Measurements from ENCODE around the gene CARNS1. TPM values are rescaled to one million over a fixed set of nuclear protein-coding genes. Genes with fewer than 3 reads are reported as not detected.

Gene CARNS1
- total and polyA plus RNA-seq, 2 of the 8 experiments (the other 6 are each of a cell fraction or from before 2014, with no cell fraction given) = 0.82 to 1.1 TPM

DNA sequence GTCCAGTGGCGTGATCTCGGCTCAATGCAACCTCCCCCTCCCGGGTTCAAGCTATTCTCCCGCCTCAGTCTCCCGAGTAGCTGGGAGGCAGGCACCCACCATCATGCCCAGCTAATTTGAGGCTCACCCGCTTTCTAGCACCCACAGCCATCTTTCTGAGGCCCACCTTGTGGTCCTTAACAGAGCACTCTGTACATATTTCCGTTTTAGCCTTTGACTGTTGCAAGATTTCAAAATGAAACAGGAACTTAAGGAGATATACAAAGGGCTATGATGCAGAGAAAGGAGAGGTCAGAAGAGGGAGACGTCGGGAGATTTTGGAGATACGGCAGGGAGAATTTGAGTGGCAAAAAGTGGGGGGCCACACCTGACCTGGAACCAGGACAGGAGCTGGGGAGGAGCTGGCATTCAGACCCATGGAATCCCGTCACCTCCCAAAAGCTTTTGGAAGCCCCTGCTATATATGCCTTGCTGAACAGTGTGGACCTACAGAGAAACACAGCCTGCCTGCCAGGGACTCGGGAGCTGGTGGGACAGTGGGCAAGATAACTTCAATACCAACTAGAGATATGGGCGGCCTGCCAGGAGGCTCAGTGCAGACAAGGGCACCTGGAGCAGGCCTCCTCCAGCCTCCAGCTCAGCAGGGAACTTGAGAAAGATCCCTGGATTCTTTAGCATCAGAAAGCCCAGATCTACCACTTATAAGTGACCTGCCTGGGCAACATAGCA is 34.1 kb upstream of the CARNS1 start:
- Histone ChIP-seq H3K23ac (ENCODE audit: insufficient read length) (no peak overlapping the region), H3K27me3 (replicated peaks in 1 of 4; ENCODE audit: control insufficient read depth in 3 of 4, extremely low read depth in 1 of 4, insufficient read depth in 3 of 4, low read length in 3 of 4) (peaks cover 5 to 27% (median 21%) of the 10 kb centered on the region in 4 experiments), H2BK5ac (ENCODE audit: low read depth, low read length) (no peak overlapping the region), H3K18ac (ENCODE audit: extremely low read depth, low read length) (no peak overlapping the region), H3K9me3 (ENCODE audit: insufficient read depth in 2 of 2, low read depth in 1 of 2, low read length in 1 of 2) (no peaks in the 10 kb centered on the region), H2AK5ac (ENCODE audit: low read depth, low read length) (no peak overlapping the region), H2BK120ac (replicated peaks; ENCODE audit: low read depth, low read length) (no peak overlapping the region), H3K79me1 (ENCODE audit: low read depth, low read length) (no peaks in the 10 kb centered on the region), H3K4me3 (ENCODE audit: extremely low read depth in 1 of 4, insufficient read depth in 2 of 4, low read depth in 3 of 4, low read length in 4 of 4) (no peak overlapping the region), H3K27ac (ENCODE audit: low read depth, low read length) (no peak overlapping the region), H4K91ac (replicated peaks; ENCODE audit: insufficient read length, low read length) (no peak overlapping the region), H2BK15ac (ENCODE audit: low read length) (0 out of 2 replicates have a peak overlapping the region, but pooled peaks have one; percentile 16), H3K23me2 (ENCODE audit: low read depth, low read length) (no peaks in the 10 kb centered on the region), H4K8ac (ENCODE audit: extremely low read depth, insufficient read depth, low read length) (no peak overlapping the region), H4K5ac (ENCODE audit: insufficient read length, low read depth, low read length) (no peak overlapping the region), H3K9ac (replicated peaks in 1 of 4; ENCODE audit: extremely low read depth in 1 of 4, low read depth in 3 of 4, low read length in 3 of 4) (no peak overlapping the region), H3K36me3 (ENCODE audit: control insufficient read depth in 2 of 4, insufficient read depth in 4 of 4, low read length in 3 of 4) (no peaks in the 10 kb centered on the region), H3K4ac (replicated peaks; ENCODE audit: insufficient read length, low read depth, low read length) (no peak overlapping the region), H2AFZ (ENCODE audit: low read length) (no peak overlapping the region), H3K4me2 (ENCODE audit: insufficient read depth in 1 of 2, low read depth in 2 of 2, low read length in 2 of 2) (no peak overlapping the region), H3K56ac (replicated peaks; ENCODE audit: insufficient read length, low read depth, low read length) (no peak overlapping the region), H2BK20ac (ENCODE audit: low read length) (no peak overlapping the region; the same call in 1 of the 2 replicates), H4K20me1 (replicated peaks in 1 of 2; ENCODE audit: control insufficient read depth in 1 of 2, insufficient read depth in 2 of 2, low read length in 2 of 2) (peaks cover 2% of the 10 kb centered on the region in 2 experiments), H3K14ac (ENCODE audit: insufficient read length) (no peak overlapping the region), H2BK12ac (ENCODE audit: low read depth, low read length) (no peak overlapping the region), H3K4me1 (replicated peaks in 1 of 4; ENCODE audit: control insufficient read depth in 3 of 4, insufficient read depth in 4 of 4, low read length in 3 of 4) (peaks cover 0 to 15% (median 7%) of the 10 kb centered on the region in 4 experiments; a peak in 5 of 7 replicates), H3K79me2 (ENCODE audit: control insufficient read depth in 1 of 2, insufficient read depth in 2 of 2, low read length in 2 of 2) (no peaks in the 10 kb centered on the region)
- TF ChIP-seq KDM4A (IDR thresholded peaks at IDR 0.05; ENCODE audit: low read depth, low read length, severe bottlenecking) = no peak
- TF ChIP-seq RFX5 (IDR thresholded peaks at IDR 0.05; ENCODE audit: borderline replicate concordance, low read depth, low read length) = no peak
- TF ChIP-seq TEAD4 (IDR thresholded peaks at IDR 0.05; ENCODE audit: low read depth, low read length) = no peak
- no peak for TF ChIP-seq SP4 (IDR thresholded peaks at IDR 0.05; ENCODE audit: low read length)
- no peak for TF ChIP-seq CREB1 (IDR thresholded peaks at IDR 0.05)
- TF ChIP-seq YY1 (IDR thresholded peaks at IDR 0.05; ENCODE audit: low read depth, low read length) = no peak
- no peak for TF ChIP-seq TAF1 (IDR thresholded peaks at IDR 0.05; ENCODE audit: low read depth, low read length)
- TF ChIP-seq TAF7 (optimal IDR thresholded peaks at IDR 0.05; ENCODE audit: borderline replicate concordance, low read depth, low read length) = no peak
- ChIA-PET CTCF (ENCODE audit: partially characterized antibody) (interaction anchor here (0.6 to 34.8 kb wide), 40 partner anchors 10 to 319 kb away, joined by 3 to 1305 read pairs (median 4); partner anchors contain the start of genes CABP4, CLCF1, POLD4 and PPP1CA), POLR2A (ENCODE audit: partially characterized antibody) (interaction anchor here (0.6 to 3.1 kb wide), 9 partner anchors 8 to 35 kb away, joined by 3 to 6 read pairs (median 3); partner anchors contain the start of genes CLCF1, POLD4 and RAD9A)
- 81 to 100% methylated on average over 2 to 13 of the region's 13 CpGs for WGBS, 2 experiments (ENCODE audit: extremely low coverage in 1 of 2, insufficient coverage in 1 of 2, insufficient read length in 1 of 2, insufficient replicate concordance in 2 of 2, low coverage in 1 of 2, low lambda C conversion rate in 2 of 2, missing lambda C conversion rate in 1 of 2)
- DNase-seq (ENCODE audit: low read depth in 1 of 2, low spot score in 2 of 2) (no peak), FAIRE-seq (no peak)
